ENCODE data around the gene GRIK4. TPM values are rescaled to one million over a fixed set of nuclear protein-coding genes. Genes with fewer than 3 reads are reported as not detected.

GRIK4 gene
- total RNA-seq, 1 donor from 2014 or later: 0.36 TPM

- Mint-ChIP-seq H3K4me3 (no peak overlapping the region), H3K27me3 (ENCODE audit: insufficient read depth, low read depth) (peaks cover 9% of the 10 kb centered on the region), H3K9me3 (no peaks in the 10 kb centered on the region)
These were observed 171.3 kb downstream of the GRIK4 start for GRCh38 chr11:120682866-120683265.

DNA sequence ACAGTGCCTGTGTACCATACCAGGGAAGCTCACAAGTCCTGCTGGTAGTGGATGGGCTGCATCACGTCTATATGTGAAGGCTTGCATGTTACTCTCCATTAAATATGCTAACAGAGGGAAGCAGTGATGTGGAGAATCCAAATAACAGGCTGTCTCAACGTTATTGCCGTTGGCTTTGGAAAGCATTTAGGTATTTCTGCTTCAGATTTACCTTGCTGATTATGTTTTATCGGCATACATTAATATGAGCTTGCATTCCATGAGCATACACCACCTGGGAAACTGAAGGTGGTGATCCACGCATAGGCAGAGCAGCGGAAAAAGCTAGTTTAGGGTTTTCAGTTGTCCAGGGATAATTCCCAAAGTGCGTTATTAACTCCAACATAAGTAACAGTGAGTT, 175.0 kb downstream of the GRIK4 start:
- H3K36me3 Mint-ChIP-seq: no peaks in the 10 kb centered on the region
- peaks cover 18% of the 10 kb centered on the region for H3K4me1 ChIP-seq
- H2AFZ ChIP-seq (replicated peaks): no peak overlapping the region
- H3K9me3 ChIP-seq (ENCODE audit: low read depth): no peaks in the 10 kb centered on the region
- no peaks in the 10 kb centered on the region for H3K9me3 Mint-ChIP-seq
- peaks cover 5% of the 10 kb centered on the region for H3K27me3 ChIP-seq
- no peaks in the 10 kb centered on the region for H3K79me2 ChIP-seq (ENCODE audit: low read depth)
- no peaks in the 10 kb centered on the region for H4K20me1 ChIP-seq (ENCODE audit: low read depth)
- H3K27ac Mint-ChIP-seq: no peak overlapping the region
- peaks cover 8% of the 10 kb centered on the region for H3F3A ChIP-seq (ENCODE audit: low read depth)
- TF ChIP-seq EZH2phosphoT487 (IDR thresholded peaks at IDR 0.05) (no peak), EZH2 (IDR thresholded peaks at IDR 0.05) (no peak)
- TF ChIP-seq, protein P1, sequence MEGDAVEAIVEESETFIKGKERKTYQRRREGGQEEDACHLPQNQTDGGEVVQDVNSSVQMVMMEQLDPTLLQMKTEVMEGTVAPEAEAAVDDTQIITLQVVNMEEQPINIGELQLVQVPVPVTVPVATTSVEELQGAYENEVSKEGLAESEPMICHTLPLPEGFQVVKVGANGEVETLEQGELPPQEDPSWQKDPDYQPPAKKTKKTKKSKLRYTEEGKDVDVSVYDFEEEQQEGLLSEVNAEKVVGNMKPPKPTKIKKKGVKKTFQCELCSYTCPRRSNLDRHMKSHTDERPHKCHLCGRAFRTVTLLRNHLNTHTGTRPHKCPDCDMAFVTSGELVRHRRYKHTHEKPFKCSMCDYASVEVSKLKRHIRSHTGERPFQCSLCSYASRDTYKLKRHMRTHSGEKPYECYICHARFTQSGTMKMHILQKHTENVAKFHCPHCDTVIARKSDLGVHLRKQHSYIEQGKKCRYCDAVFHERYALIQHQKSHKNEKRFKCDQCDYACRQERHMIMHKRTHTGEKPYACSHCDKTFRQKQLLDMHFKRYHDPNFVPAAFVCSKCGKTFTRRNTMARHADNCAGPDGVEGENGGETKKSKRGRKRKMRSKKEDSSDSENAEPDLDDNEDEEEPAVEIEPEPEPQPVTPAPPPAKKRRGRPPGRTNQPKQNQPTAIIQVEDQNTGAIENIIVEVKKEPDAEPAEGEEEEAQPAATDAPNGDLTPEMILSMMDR (IDR thresholded peaks at IDR 0.05): no peak
- H3K27ac ChIP-seq: no peak overlapping the region
- H3K9ac ChIP-seq: no peak overlapping the region
- H3K4me1 Mint-ChIP-seq: peaks cover 37% of the 10 kb centered on the region
- no peak overlapping the region for H3K4me3 Mint-ChIP-seq
- H3K36me3 ChIP-seq: no peaks in the 10 kb centered on the region
- peaks cover 9% of the 10 kb centered on the region for H3K27me3 Mint-ChIP-seq (ENCODE audit: insufficient read depth, low read depth)
- no peak for DNase-seq (ENCODE audit: low spot score)
- no peak overlapping the region for H3K4me2 ChIP-seq
- H3K4me3 ChIP-seq: no peak overlapping the region

More at GRCh38 chr11:120682866-120683265, 171.3 kb downstream of the GRIK4 start:
- Mint-ChIP-seq H3K36me3 (no peaks in the 10 kb centered on the region), H3K27ac (no peak overlapping the region), H3K4me1 (peaks cover 33% of the 10 kb centered on the region)
- H3K4me2 ChIP-seq: no peak overlapping the region
- H4K20me1 ChIP-seq (ENCODE audit: low read depth): no peaks in the 10 kb centered on the region
- H3K4me1 ChIP-seq: peaks cover 15% of the 10 kb centered on the region
- no peak overlapping the region for H3K4me3 ChIP-seq
- peaks cover 10% of the 10 kb centered on the region for H3F3A ChIP-seq (ENCODE audit: low read depth)
- no peaks in the 10 kb centered on the region for H3K9me3 ChIP-seq (ENCODE audit: low read depth)
- no peak for DNase-seq (ENCODE audit: low spot score)
- no peaks in the 10 kb centered on the region for H3K79me2 ChIP-seq (ENCODE audit: low read depth)
- H2AFZ ChIP-seq (replicated peaks): no peak overlapping the region
- H3K9ac ChIP-seq: no peak overlapping the region
- no peak overlapping the region for H3K27ac ChIP-seq
- H3K27me3 ChIP-seq: peaks cover 5% of the 10 kb centered on the region
- TF ChIP-seq, protein P1 (IDR thresholded peaks at IDR 0.05): no peak
- TF ChIP-seq EZH2 (IDR thresholded peaks at IDR 0.05): no peak
- TF ChIP-seq EZH2phosphoT487 (IDR thresholded peaks at IDR 0.05): no peak
- no peaks in the 10 kb centered on the region for H3K36me3 ChIP-seq

- H3K9ac ChIP-seq: no peak overlapping the region
- H3K4me2 ChIP-seq: no peak overlapping the region
- peaks cover 8% of the 10 kb centered on the region for H3K4me1 ChIP-seq
- H3K27ac ChIP-seq: no peak overlapping the region
- H3K79me2 ChIP-seq (ENCODE audit: low read depth): no peaks in the 10 kb centered on the region
- H3K4me1 Mint-ChIP-seq: peaks cover 23% of the 10 kb centered on the region
- no peak overlapping the region for H3K4me3 ChIP-seq
- H4K20me1 ChIP-seq (ENCODE audit: low read depth): no peaks in the 10 kb centered on the region
- no peaks in the 10 kb centered on the region for H3K36me3 ChIP-seq
- peaks cover 5% of the 10 kb centered on the region for H3K27me3 ChIP-seq
- peaks cover 6% of the 10 kb centered on the region for H3K27me3 Mint-ChIP-seq (ENCODE audit: insufficient read depth, low read depth)
- no peak overlapping the region for H2AFZ ChIP-seq (replicated peaks)
- H3K36me3 Mint-ChIP-seq: no peaks in the 10 kb centered on the region
- DNase-seq (ENCODE audit: low spot score): no peak
- H3K9me3 Mint-ChIP-seq: no peaks in the 10 kb centered on the region
- no peaks in the 10 kb centered on the region for H3F3A ChIP-seq (ENCODE audit: low read depth)
- no peak overlapping the region for H3K4me3 Mint-ChIP-seq
- no peaks in the 10 kb centered on the region for H3K9me3 ChIP-seq (ENCODE audit: low read depth)
- no peak overlapping the region for H3K27ac Mint-ChIP-seq
- TF ChIP-seq EZH2 (IDR thresholded peaks at IDR 0.05): no peak
- no peak for TF ChIP-seq EZH2phosphoT487 (IDR thresholded peaks at IDR 0.05)
- TF ChIP-seq, protein P1 (IDR thresholded peaks at IDR 0.05): no peak
These were observed 176.6 kb downstream of the GRIK4 start for GRCh38 chr11:120688163-120688562.
